GM18499 (cell line): ENCODE data around the gene TJP3.

Source experiments
- ATAC-seq: cut with Tn5 transposase; IDR thresholded peaks from one replicate; pipeline ENCODE4 v1.9.1; 2021; ENCODE audit warnings: moderate number of reproducible peaks; ENCODE audit not compliant: insufficient read depth, unreplicated experiment

TJP3 gene

DNA sequence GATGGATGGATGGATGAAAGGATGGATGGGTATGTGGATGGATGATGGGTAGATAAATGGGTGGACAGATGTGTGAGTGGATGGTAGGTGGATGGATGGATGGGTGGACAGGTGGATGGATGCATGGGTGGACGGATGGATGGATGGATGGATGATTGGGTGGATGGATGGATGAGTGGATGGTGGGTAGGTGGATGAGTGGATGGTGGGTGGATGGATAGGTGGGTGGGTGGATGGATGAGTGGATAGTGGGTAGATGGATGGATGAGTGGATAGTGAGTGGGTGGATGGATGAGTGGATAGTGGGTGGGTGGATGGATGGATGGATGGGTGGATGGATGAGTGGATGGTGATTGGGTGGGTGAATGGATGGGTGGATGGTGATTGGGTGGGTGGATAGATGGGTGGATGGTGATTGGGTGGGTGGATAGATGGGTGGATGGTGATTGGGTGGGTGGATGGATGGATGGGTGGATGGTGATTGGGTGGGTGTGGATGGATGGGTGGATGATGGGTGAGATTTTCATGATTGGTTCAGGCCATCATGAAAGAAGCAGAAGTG lies 68.4 kb downstream of the TJP3 start:
- no peak for ATAC-seq

DNA sequence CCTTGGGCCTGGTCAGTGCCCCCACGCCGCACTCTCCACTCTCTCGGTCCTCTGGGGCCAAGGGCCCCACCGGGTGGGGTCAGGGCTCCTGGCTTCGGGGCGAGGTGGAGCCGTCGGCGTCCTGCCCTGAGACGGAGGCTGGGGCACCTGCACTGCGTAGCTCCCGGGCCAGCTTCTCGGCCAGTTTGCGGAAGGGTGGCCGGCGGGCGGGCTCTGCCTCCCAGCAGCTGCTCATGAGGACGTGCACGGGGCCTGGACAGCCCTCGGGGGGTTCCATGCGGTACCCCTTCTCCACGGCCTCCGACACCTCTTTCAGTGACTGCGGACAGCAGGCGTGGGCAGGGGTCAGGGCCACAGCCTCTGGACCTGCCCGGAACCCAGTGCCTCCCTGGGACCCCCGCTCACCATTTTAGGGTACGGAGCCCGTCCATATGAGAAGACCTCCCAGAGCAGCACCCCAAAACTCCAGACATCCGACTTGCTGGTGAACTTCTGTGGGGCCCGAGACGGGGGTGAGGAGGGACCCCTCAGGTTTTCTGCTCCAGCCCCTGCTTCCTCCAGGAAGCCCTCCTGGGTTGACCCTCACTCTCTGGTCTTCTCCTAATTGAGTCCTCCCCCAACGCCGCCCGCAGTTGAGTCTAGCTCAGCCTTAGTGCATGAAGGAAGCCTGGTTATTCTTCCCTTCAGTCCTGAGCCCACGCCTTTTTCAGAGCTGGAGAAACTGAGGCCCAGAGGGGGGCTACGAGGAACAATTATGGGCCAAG lies 70.1 kb downstream of the TJP3 start:
- ATAC-seq: no peak

DNA sequence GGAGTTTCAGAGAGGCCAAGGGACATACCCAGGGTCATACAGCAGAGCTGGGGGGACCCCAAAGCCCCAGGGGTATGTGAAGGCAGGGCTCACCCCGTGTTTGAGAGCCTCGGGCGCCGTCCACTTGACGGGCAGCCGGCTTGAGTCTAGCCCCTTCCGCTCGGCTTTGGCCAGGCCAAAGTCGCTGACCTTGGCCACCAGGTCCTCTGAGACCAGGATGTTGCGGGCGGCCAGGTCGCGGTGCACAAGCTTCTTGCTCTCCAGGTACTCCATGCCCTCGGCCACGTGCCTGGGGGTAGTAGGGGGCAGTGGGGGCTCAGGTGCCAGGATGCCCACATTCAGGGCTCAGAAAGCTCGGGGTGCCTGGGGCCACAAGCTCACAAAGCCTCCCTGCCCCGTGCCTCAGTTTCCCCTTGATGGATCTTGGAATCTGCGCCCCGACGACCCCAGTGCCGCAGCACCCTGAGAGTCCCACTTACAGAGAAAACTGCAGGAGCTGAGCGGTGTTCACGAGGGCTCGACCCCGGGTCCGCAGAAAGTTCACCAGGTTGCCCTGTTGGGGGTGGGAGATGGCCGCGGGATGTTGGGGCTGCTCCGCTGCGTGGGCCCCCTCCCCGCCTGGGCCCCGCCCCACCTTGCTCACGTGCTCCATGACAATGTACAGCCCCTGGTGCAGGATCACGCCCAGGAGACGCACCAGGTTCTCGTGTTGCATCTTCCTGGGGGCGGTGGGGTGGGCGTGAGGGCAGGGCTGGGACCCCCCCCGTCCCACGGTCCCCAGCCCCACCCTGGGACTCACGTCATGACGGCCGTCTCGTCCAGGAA lies 70.9 kb downstream of the TJP3 start:
- no peak for ATAC-seq

DNA sequence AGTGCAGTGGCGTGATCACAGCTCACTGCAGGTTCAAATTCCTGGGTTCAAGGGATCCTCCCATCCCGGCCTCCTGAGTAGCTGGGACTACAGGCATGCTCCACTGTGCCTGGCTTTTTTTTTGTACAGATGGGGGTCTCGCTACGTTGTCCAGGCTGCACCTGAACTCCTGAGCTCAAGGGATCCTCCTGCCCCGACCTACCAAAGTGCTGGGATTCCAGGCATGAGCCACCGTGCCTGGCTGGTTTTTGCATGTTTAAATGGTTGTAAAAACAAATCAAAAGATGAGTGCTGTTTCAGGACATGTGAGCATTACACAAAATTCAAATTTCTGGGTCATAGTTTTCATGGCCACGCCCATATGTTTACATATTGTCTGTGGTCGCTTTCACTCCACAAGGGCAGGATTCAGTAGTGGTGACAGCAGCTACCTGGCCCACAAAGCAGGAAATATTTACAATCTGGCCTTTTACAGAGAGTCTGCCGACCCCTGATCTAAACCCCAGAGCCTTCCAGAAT lies 72.7 kb downstream of the TJP3 start:
- no peak for ATAC-seq

DNA sequence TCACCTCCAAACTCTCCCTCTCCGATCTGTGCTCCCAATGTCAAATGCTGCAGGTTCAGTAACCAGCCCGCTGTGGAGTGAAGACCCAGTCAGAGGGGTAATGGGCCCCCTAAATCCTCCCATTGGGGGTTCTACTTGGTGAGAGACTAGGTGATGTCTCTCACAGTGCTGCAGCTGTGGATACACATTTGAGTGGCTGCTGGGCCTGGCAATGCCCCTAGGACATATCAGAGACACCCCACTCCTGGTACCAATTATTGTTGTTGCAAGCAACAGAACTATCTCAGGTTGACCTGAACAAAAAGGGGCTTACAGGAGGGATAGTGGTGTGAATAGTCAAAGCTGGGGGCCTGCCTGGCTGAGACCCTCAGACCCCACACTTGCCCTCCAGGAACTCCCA lies 73.4 kb downstream of the TJP3 start:
- no peak for ATAC-seq

DNA sequence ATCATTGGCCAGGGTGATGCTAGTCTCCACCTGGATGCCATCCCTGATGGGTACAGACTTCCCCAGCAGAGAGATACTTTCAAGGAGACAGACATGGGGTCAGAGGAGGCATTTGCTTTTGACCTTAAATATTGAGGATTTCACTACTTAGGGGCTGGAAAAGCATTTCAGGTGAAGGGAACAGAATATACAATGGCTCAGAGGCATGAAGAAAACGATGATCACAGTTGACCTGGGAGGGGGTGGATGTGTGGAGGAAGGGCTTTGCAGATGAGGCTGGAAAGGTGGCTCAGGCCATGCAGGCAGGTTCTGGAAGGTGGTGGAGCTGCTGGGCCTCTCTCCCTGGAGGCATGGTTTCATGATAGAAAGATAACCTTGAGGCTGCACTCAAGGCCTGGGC lies 74.1 kb downstream of the TJP3 start:
- no peak for ATAC-seq

DNA sequence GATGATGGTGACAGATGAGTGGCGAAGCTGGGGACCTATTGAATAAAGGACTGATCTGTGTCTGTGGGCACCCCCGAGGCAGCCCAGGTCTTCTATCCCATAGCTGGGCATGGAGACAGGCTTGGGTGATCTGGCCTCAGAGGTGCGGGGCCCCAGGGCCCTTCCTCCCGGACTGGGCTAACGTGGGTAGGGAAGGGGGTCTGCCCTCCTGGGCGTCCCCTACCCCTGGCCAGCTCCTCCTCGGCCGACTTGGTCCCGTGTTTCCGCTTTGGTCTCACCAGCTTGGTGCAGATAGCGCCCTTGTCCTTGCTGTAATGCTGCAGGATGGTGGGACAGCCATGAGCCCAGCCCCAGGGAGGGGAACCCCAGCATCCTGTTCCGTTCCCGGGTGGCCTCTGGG lies 74.7 kb downstream of the TJP3 start:
- ATAC-seq: no peak

DNA sequence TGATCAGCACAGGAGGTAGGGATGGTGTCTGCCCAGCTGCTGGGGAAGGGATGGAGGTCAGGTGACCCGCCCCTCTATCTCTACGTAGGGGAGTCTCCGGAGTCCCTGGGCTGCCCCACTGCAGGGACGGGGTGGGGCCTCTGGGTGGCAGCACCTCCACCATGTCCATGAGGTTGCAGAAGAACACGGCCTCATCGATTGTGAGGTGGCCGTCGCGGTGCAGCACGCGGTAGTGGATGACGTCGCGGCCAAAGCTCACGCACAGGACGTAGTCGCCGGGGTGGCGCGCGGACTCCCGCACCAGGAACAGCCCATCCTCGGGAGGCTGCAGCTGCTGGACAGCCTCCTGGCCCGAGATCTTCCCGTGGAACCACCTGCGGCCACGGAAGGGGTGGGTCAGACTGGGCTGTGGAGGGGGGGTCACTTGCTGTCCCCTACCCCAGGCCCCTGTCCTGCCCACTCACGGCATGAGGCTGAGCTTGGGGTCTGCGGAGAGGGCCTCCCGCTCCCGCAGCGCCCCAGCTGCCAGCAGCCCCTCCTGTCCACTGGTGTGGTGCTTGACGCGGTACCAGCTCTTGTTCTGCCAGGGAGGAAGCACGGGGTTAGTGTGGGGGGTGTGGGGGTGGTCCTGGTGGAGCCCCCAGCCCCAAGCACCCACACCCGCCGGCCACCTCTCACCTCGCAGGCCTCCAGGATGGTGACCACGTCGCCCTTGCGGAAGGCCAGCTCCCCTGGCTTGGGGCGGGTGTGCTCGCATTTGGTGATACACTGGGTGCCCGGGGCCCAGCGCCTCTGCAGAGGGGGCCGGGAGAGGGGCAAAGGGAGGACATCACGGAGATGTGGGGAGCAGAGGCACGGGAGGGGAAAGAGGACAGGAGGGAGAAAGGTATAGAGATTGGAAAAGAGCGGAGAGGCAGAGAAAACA lies 75.7 kb downstream of the TJP3 start:
- no peak for ATAC-seq

DNA sequence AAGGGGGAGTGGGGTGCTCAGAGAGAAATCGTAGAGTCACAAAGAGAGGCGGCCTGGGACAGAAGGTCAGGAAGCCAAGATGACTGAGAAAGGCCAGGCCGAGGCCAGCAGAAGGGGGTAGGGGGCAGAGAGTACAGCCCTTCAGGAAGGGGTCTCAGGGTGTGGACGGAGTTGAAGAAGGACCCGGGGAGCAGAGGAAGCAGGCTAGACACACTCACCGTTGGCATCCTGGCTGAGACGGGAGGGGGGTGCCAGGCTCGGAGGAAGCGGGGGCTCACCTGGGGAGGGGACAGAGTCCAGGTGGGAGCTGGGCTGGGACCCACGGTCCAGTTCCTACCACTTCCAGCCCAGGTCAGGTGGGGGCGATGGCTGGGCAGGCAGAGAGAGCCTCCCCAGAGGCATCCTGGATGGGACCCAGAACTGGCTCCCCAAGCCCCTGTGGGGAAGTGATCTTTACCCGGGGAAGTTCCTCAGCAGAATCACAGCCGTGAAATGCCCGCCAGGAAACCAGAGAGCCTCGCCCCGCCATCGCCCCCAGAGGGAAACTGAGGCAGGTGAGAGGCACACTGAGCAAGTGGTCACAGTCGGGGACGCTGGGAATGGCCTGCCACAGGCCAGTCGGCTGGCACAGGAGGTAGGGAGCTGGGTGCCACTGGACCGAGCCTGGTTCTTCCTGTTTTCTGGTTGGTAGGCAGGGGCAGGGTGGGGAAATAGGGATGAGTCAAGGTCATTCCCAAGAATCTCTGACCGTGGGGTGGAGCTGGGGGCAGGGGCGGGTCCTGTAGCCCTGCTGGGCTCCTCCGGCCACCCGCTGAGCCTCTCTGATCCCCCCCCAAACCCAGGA lies 76.6 kb downstream of the TJP3 start:
- no peak for ATAC-seq

DNA sequence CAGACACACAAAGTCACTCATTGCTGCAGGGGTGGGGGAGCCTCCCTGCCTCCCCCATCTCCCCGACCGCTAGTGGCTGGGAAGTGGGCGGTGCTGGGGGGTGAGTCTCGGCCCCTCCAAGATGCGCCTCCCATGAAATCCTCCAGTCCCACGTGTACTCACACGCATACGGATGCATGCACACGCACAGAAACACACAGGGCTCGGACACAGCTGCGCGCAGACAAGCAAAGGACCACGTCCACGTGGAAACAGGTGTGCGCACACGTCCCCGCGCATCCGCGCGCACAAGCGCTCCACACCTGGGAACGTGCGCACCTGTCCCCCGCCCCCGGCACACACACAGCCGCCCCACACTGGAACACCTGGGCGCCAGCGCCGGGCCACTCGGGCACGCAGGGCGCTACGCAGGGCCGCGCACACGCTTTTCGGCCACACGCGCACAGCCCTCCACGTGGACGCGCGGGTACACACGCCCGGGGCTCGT lies 77.3 kb downstream of the TJP3 start:
- ATAC-seq: no peak

DNA sequence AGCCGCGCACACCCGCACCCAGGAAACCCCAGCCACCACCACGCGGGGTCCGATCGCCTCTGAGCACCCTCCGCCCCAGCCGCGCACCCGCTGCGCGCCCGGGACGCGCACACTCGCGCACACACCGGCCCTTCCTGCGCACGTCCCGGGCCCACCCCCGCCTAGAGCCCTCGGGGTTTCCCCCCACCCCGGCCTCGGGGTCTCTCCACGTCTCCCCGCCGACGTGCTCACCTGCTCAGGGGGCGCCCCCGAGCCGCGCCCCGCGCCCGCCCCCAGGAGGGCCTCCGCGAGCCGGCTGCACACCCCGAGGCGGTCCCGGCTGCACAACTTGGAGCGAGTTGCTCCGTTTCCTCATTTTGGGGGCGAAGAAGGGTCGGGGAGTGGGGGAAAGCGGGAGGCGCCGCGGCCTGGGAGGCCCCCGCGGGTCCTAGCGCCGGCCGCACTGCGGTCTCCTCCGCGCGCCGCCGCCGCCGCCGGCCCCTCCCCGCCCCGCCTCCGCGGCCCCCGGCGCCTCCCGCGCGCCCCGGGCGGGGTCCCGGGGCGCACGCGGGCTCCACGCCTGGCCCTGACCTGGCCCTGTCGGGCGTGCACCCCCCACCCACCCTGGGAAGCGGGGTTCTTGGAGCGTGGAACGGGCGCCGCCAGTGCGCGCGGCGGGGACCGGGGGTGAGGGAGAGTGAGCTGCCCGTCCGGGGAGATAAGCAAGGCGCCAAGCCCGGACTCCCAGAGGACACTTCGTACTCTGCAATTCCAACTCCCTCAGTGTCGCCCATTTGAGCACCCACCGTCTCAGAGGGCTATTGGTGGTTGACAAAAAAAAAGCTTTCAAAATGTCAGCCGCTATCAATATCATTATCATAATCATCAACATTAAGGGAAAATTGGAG lies 78.0 kb downstream of the TJP3 start, which contains the start of gene MATK:
TSS of gene MATK (minus strand) at position 444 of the 887 bp plus-strand sequence. CDS start 1,246 bp downstream, outside the sequence.
- no peak for ATAC-seq

DNA sequence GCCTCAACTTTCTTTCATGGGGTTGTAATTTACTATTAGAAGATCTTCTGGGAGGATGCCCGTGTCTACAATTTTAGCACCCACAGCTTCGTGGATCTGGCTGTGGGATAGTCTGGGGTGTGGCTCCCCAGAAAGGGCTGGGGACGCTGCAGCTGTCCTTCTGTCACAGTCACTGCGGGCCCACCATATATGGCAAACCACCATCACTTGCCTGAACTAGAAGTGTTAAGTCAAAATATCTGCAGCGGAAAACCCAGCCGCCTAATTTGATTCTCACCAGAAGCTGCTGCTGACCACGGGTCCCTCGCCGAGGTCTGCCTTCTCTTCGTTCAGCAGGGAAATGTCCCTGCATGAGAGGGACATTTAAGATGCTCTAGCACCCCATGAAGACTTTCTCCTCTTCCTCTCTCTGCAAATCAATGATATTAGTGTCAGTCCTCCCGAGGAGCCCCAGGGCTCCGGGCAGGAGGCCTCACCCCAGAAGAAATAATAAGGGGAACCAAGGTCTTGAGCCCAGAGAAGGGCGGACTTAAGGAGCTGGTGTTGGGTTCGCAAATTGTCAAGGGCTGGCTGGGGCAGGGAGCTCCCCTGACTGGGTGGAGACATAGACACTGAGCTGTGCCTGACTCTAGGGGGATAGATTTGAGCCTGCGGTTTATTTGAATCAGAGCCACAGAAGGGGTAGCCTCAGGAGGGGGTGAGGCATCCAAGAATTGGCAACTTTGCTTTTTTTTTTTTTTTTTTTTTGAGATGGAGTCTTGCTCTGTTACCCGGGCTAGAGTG lies 81.0 kb downstream of the TJP3 start:
- ATAC-seq: no peak

DNA sequence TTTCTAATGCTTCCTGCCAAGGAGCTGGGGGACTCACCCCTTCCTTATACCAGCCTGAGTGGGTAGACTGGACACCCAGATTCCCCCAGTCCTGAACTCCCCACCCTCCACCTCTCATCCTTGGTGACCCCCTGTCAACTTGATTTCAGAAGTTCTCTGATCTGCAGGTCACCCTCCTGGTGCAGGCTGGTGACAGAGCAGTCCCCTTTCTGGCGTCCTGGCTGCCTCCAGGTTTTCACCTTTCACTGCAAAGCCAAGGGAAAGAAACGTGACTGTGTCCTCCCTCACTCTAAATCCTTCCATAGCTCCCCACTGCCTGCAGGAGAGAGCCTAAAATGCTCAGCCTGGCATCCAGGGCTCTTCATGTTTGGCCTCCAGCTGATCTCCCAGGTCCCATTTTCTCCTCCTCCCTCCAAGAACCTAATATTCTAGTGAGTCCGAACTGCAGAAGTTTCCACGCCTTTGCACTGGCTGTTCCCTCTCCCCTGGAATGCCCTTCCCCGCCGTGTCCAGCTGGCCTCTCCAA lies 82.1 kb downstream of the TJP3 start:
- ATAC-seq: no peak

DNA sequence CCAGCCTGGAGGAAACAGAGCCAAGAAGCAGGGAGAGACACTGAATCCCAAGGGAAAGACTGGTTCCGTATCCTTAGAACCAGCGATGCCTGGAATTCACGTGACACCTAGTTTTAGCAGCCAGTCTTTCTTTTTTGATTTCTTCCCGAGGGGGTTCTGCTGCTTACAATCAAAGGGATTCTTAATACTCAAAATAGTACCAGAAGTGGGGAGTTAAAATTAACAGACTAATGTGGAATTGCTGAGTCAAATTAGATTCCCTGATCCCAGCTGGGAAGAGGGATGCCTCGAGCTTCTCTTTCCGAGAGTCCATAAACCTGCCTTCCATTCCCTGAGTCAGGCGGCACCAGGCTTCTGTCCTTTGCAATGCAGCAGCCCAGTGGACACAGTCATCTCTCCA lies 82.8 kb downstream of the TJP3 start:
- ATAC-seq: no peak

DNA sequence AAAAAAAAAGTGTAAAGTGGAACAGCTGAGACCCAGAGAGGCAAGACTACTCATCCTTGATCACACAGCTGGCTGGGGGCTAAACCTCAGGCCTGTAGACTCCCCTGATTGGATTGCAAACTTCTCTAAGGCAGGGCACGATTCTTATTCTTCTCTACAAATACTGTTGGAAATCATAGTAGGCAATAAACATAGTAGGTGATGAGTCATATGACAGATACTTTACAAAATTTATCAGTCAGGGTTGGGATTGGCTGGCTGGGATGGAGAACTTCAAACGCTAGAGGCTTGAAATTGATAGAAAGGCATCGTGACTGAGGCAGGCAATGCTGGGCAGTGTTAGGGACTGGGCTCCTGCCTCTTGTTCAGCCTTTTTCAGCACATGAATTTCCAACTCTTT lies 83.9 kb downstream of the TJP3 start:
- no peak for ATAC-seq

DNA sequence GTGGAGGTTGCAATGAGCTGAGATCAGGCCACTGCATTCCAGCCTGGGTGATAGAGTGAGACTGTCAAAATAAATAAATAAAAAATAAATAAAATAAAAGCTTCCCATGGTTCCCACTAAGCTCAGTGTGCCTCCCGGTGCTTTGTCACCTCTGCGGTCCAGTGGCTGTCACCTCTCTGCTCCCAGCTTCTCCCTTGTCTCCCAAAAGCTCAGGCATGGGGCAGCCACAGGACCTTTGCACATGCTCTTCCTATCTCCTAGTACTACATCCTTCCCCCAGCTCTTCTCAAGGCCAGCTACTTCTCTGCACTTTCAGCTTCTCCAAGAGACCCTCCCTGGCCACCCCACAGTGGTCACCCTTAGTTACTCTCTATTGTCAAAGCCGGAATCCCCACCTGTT lies 85.6 kb downstream of the TJP3 start:
- no peak for ATAC-seq

DNA sequence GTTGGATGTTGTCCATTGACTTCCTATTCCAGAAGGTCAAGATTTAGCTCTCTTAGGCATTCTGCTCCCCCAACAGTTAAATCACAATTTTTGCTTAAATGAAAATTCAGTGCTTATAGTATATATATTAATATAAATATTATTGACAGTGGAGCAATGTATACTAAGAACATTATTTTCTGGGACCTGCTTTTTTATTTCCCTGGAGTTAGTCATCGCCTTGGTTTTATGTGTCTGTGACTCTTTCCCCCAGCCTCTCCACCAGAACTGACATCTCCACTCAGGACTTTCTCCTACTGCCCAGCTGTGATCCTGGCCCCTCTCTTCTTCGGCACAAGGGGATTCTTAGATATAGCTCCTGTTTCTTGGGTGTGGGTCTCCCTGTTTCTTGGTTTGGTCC lies 88.2 kb downstream of the TJP3 start:
- no peak for ATAC-seq
